ENCODE results near the gene ZDHHC1.

The ZDHHC1 gene

GRCh38 chr16:67345401-67345800 is 70.9 kb downstream of the ZDHHC1 start:
- no peak overlapping the region for H3K4me3 ChIP-seq (replicated peaks; ENCODE audit: low read depth, low read length)
- no peak for TF ChIP-seq CTCF (IDR thresholded peaks at IDR 0.05; ENCODE audit: low read depth, low read length, missing control alignments)
- no peak for DNase-seq (ENCODE audit: extremely low read depth, low read depth)

Data from HFF-Myc (cell line).